ENCODE measurements around the gene HSPA6. TPM values are rescaled to one million over a fixed set of nuclear protein-coding genes. Genes with fewer than 3 reads are reported as not detected.

The HSPA6 gene
- total RNA-seq, 1 donor from 2014 or later, result 0.68 TPM

GRCh38 chr1:161495490-161495889 is 28.9 kb upstream of the HSPA6 start:
- no peak overlapping the region for H2AFZ ChIP-seq (ENCODE audit: low read depth, low read length)
- TF ChIP-seq EZH2 (IDR thresholded peaks at IDR 0.05; ENCODE audit: insufficient read depth, low read length), result no peak
- TF ChIP-seq, protein P1, sequence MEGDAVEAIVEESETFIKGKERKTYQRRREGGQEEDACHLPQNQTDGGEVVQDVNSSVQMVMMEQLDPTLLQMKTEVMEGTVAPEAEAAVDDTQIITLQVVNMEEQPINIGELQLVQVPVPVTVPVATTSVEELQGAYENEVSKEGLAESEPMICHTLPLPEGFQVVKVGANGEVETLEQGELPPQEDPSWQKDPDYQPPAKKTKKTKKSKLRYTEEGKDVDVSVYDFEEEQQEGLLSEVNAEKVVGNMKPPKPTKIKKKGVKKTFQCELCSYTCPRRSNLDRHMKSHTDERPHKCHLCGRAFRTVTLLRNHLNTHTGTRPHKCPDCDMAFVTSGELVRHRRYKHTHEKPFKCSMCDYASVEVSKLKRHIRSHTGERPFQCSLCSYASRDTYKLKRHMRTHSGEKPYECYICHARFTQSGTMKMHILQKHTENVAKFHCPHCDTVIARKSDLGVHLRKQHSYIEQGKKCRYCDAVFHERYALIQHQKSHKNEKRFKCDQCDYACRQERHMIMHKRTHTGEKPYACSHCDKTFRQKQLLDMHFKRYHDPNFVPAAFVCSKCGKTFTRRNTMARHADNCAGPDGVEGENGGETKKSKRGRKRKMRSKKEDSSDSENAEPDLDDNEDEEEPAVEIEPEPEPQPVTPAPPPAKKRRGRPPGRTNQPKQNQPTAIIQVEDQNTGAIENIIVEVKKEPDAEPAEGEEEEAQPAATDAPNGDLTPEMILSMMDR (IDR thresholded peaks at IDR 0.05; ENCODE audit: insufficient read depth, low read depth, low read length), result no peak
- Mint-ChIP-seq H3K27me3 (ENCODE audit: low read depth, unreplicated experiment) (peaks cover 3% of the 10 kb centered on the region), H3K36me3 (ENCODE audit: low read depth, unreplicated experiment) (no peaks in the 10 kb centered on the region), H3K4me1 (ENCODE audit: low read depth, unreplicated experiment) (peaks cover 7% of the 10 kb centered on the region), H3K27ac (ENCODE audit: unreplicated experiment) (no peak overlapping the region), H3K4me3 (ENCODE audit: unreplicated experiment) (no peak overlapping the region), H3K9me3 (ENCODE audit: unreplicated experiment) (no peaks in the 10 kb centered on the region)
- H3K79me2 ChIP-seq (ENCODE audit: insufficient read depth, low read length), result no peaks in the 10 kb centered on the region
- no peak overlapping the region for H3K4me2 ChIP-seq (ENCODE audit: low read length)
- no peaks in the 10 kb centered on the region for H3K4me1 ChIP-seq (ENCODE audit: insufficient read depth, low read length)
- H3K36me3 ChIP-seq (ENCODE audit: insufficient read depth, low read length), result no peaks in the 10 kb centered on the region
- peaks cover 25% of the 10 kb centered on the region for H3K27me3 ChIP-seq (ENCODE audit: insufficient read depth, low read length)
- no peaks in the 10 kb centered on the region for H3K9me3 ChIP-seq (ENCODE audit: insufficient read depth, low read depth, low read length)
- H3K4me3 ChIP-seq (ENCODE audit: insufficient read depth, low read depth, low read length), result no peak overlapping the region
- no peaks in the 10 kb centered on the region for H4K20me1 ChIP-seq (ENCODE audit: insufficient read depth, low read length)
- DNase-seq (ENCODE audit: low read depth), result no peak
- H3K27ac ChIP-seq (ENCODE audit: low read depth, low read length), result no peak overlapping the region
- no peak overlapping the region for H3K9ac ChIP-seq (ENCODE audit: low read length)
- no peak for FAIRE-seq

DNA sequence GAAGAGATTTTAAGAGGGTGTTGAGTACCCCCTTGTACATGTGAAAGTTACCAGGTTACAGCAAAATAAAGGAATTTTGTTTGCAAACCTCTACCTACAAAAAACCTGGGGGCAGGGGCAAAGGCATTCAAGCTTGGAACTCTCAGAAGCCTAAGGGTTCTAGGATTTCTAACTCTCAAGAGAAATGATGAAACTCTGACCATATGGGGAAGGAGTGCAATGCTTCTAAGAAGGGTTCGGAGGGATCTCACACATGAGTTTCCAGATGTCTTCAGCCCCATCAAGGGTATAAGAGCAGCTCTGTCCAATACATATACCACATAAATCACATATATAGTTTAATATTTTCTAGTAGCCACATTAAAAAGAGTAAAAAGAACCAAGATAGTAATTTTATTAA is 26.4 kb upstream of the HSPA6 start:
- Histone ChIP-seq H3K9ac (ENCODE audit: low read length) (no peak overlapping the region), H3K79me2 (ENCODE audit: insufficient read depth, low read length) (no peaks in the 10 kb centered on the region), H4K20me1 (ENCODE audit: insufficient read depth, low read length) (no peaks in the 10 kb centered on the region), H3K4me3 (ENCODE audit: insufficient read depth, low read depth, low read length) (no peak overlapping the region), H3K9me3 (ENCODE audit: insufficient read depth, low read depth, low read length) (no peaks in the 10 kb centered on the region), H2AFZ (ENCODE audit: low read depth, low read length) (no peak overlapping the region), H3K4me2 (ENCODE audit: low read length) (no peak overlapping the region), H3K27me3 (ENCODE audit: insufficient read depth, low read length) (peaks cover 13% of the 10 kb centered on the region), H3K27ac (ENCODE audit: low read depth, low read length) (no peak overlapping the region), H3K4me1 (ENCODE audit: insufficient read depth, low read length) (no peaks in the 10 kb centered on the region), H3K36me3 (ENCODE audit: insufficient read depth, low read length) (no peaks in the 10 kb centered on the region)
- Mint-ChIP-seq H3K4me1 (ENCODE audit: low read depth, unreplicated experiment) (peaks cover 10% of the 10 kb centered on the region), H3K4me3 (ENCODE audit: unreplicated experiment) (no peak overlapping the region), H3K36me3 (ENCODE audit: low read depth, unreplicated experiment) (no peaks in the 10 kb centered on the region), H3K9me3 (ENCODE audit: unreplicated experiment) (no peaks in the 10 kb centered on the region), H3K27me3 (ENCODE audit: low read depth, unreplicated experiment) (no peaks in the 10 kb centered on the region), H3K27ac (ENCODE audit: unreplicated experiment) (no peak overlapping the region)
- no peak for TF ChIP-seq EZH2 (IDR thresholded peaks at IDR 0.05; ENCODE audit: insufficient read depth, low read length)
- TF ChIP-seq, protein P1 (IDR thresholded peaks at IDR 0.05; ENCODE audit: insufficient read depth, low read depth, low read length), result no peak
- FAIRE-seq, result no peak
- no peak for DNase-seq (ENCODE audit: low read depth)

GRCh38 chr1:161498646-161499045 is 25.7 kb upstream of the HSPA6 start:
- H3K27me3 ChIP-seq (ENCODE audit: insufficient read depth, low read length), result peaks cover 11% of the 10 kb centered on the region
- no peak overlapping the region for H3K27ac ChIP-seq (ENCODE audit: low read depth, low read length)
- H3K9me3 ChIP-seq (ENCODE audit: insufficient read depth, low read depth, low read length), result no peaks in the 10 kb centered on the region
- H3K9ac ChIP-seq (ENCODE audit: low read length), result no peak overlapping the region
- DNase-seq (ENCODE audit: low read depth) (no peak), FAIRE-seq (no peak)
- H3K4me1 Mint-ChIP-seq (ENCODE audit: low read depth, unreplicated experiment), result peaks cover 10% of the 10 kb centered on the region
- no peak overlapping the region for H3K27ac Mint-ChIP-seq (ENCODE audit: unreplicated experiment)
- H3K36me3 ChIP-seq (ENCODE audit: insufficient read depth, low read length), result no peaks in the 10 kb centered on the region
- no peaks in the 10 kb centered on the region for H3K79me2 ChIP-seq (ENCODE audit: insufficient read depth, low read length)
- no peaks in the 10 kb centered on the region for H4K20me1 ChIP-seq (ENCODE audit: insufficient read depth, low read length)
- no peak overlapping the region for H3K4me3 ChIP-seq (ENCODE audit: insufficient read depth, low read depth, low read length)
- no peaks in the 10 kb centered on the region for H3K27me3 Mint-ChIP-seq (ENCODE audit: low read depth, unreplicated experiment)
- H2AFZ ChIP-seq (ENCODE audit: low read depth, low read length), result no peak overlapping the region
- H3K4me2 ChIP-seq (ENCODE audit: low read length), result no peak overlapping the region
- H3K4me3 Mint-ChIP-seq (ENCODE audit: unreplicated experiment), result no peak overlapping the region
- no peaks in the 10 kb centered on the region for H3K4me1 ChIP-seq (ENCODE audit: insufficient read depth, low read length)
- no peaks in the 10 kb centered on the region for H3K9me3 Mint-ChIP-seq (ENCODE audit: unreplicated experiment)
- H3K36me3 Mint-ChIP-seq (ENCODE audit: low read depth, unreplicated experiment), result no peaks in the 10 kb centered on the region
- TF ChIP-seq EZH2 (IDR thresholded peaks at IDR 0.05; ENCODE audit: insufficient read depth, low read length), result no peak
- TF ChIP-seq, protein P1 (IDR thresholded peaks at IDR 0.05; ENCODE audit: insufficient read depth, low read depth, low read length), result no peak

Data from astrocyte (in vitro differentiated cells and primary cell).